Glutamatergic neuron (in vitro differentiated cells): ENCODE measurements around the gene SH2D4B. TPM values are rescaled to one million over a fixed set of nuclear protein-coding genes. Genes with fewer than 3 reads are reported as not detected.

Experiments used
- DNase-seq: peaks from one replicate; pipeline ENCODE4 v3.0.0; 2022
- H3K27ac Mint-ChIP-seq: one replicate; pipeline ENCODE4 v1.8.0; 2020; ENCODE audit warnings: mild to moderate bottlenecking, mixed read lengths, inconsistent platforms; ENCODE audit not compliant: unreplicated experiment
- H3K27me3 Mint-ChIP-seq: one replicate; pipeline ENCODE4 v1.8.0; 2020; ENCODE audit warnings: mild to moderate bottlenecking, moderate library complexity, mixed read lengths, inconsistent platforms; ENCODE audit not compliant: unreplicated experiment
- H3K36me3 Mint-ChIP-seq: one replicate; pipeline ENCODE4 v1.8.0; 2020; ENCODE audit warnings: mild to moderate bottlenecking, mixed read lengths, inconsistent platforms; ENCODE audit not compliant: unreplicated experiment
- H3K4me1 Mint-ChIP-seq: one replicate; pipeline ENCODE4 v1.8.0; 2020; ENCODE audit warnings: mild to moderate bottlenecking, low read depth, mixed read lengths, inconsistent platforms; ENCODE audit not compliant: unreplicated experiment
- H3K4me3 Mint-ChIP-seq: one replicate; pipeline ENCODE4 v1.8.0; 2020; ENCODE audit warnings: mild to moderate bottlenecking, mixed read lengths, inconsistent platforms; ENCODE audit not compliant: unreplicated experiment
- H3K9me3 Mint-ChIP-seq: one replicate; pipeline ENCODE4 v1.8.0; 2020; ENCODE audit warnings: mild to moderate bottlenecking, moderate library complexity, mixed read lengths, inconsistent platforms; ENCODE audit not compliant: unreplicated experiment
- CTCF ChIP-seq: fragments of 200-600 bp; sonication (generic); IDR thresholded peaks from one replicate; pipeline ENCODE4 v1.5.0; 2021; ENCODE audit not compliant: partially characterized antibody, unreplicated experiment
- total RNA-seq: library from RNA; stranded (reverse); fragmentation: NEBNext Ultra II Directional; extraction: Animal tissue kit (Norgen Biotek cat#: 25700); gene quantifications from one replicate; pipeline ENCODE4 v1.2.1, GENCODE V29; 2021; ENCODE audit not compliant: unreplicated experiment

Gene SH2D4B
- total RNA-seq, 1 donor from 2014 or later, result 0.12 TPM

- Mint-ChIP-seq H3K9me3 (peaks cover 25% of the 10 kb centered on the region), H3K27ac (peak overlapping the region; percentile 78), H3K36me3 (peaks cover 28% of the 10 kb centered on the region), H3K27me3 (peaks cover 9% of the 10 kb centered on the region), H3K4me1 (peaks cover 58% of the 10 kb centered on the region), H3K4me3 (no peak overlapping the region)
- DNase-seq, result no peak
- TF ChIP-seq CTCF, result no peak
Measured at GRCh38 chr10:80498078-80498832, 39.4 kb upstream of the SH2D4B start.

- peak overlapping the region; percentile 91 for H3K27ac Mint-ChIP-seq
- no peak for TF ChIP-seq CTCF
- peaks cover 9% of the 10 kb centered on the region for H3K27me3 Mint-ChIP-seq
- peaks cover 21% of the 10 kb centered on the region for H3K9me3 Mint-ChIP-seq
- H3K36me3 Mint-ChIP-seq, result peaks cover 28% of the 10 kb centered on the region
- no peak overlapping the region for H3K4me3 Mint-ChIP-seq
- DNase-seq, result peak; percentile 33
- peaks cover 53% of the 10 kb centered on the region for H3K4me1 Mint-ChIP-seq
Measured at GRCh38 chr10:80498833-80499741, 38.6 kb upstream of the SH2D4B start.

- TF ChIP-seq CTCF, result no peak
- peaks cover 21% of the 10 kb centered on the region for H3K9me3 Mint-ChIP-seq
- peaks cover 25% of the 10 kb centered on the region for H3K36me3 Mint-ChIP-seq
- H3K27me3 Mint-ChIP-seq, result peaks cover 12% of the 10 kb centered on the region
- peaks cover 56% of the 10 kb centered on the region for H3K4me1 Mint-ChIP-seq
- peak; percentile 49 for DNase-seq
- H3K4me3 Mint-ChIP-seq, result peak overlapping the region; percentile 49
- H3K27ac Mint-ChIP-seq, result peak overlapping the region; percentile 88
Measured at GRCh38 chr10:80500572-80501380, 36.9 kb upstream of the SH2D4B start.

- peak overlapping the region; percentile 77 for H3K27ac Mint-ChIP-seq
- DNase-seq, result no peak
- peaks cover 19% of the 10 kb centered on the region for H3K9me3 Mint-ChIP-seq
- H3K27me3 Mint-ChIP-seq, result peaks cover 12% of the 10 kb centered on the region
- TF ChIP-seq CTCF, result no peak
- peak overlapping the region; percentile 34 for H3K4me3 Mint-ChIP-seq
- H3K4me1 Mint-ChIP-seq, result peaks cover 59% of the 10 kb centered on the region
- H3K36me3 Mint-ChIP-seq, result peaks cover 20% of the 10 kb centered on the region
Measured at GRCh38 chr10:80501381-80501912, 36.3 kb upstream of the SH2D4B start.
